GM04504 (cell line): ENCODE results near the gene VSIG8.
"Not testable (repeated sequence)": the region's sequence is repeated elsewhere in the genome, so short reads cannot be mapped to it uniquely, and the experiment has no call there.

ENCODE experiments used
- DNase-seq: peaks from one replicate; pipeline ENCODE4 v3.0.0-alpha.2; 2012; ENCODE audit warnings: low read depth

The VSIG8 gene

GRCh38 chr1:159862557-159862956 is at the start of gene VSIG8:
Gene VSIG8, minus strand, starts transcription at chr1:159862657. Its CDS starts 136 bp downstream, at chr1:159862521.
- no peak for DNase-seq

GRCh38 chr1:159911326-159912070 is 49.0 kb upstream of the VSIG8 start:
- DNase-seq: no peak

GRCh38 chr1:159908031-159908940 is 45.8 kb upstream of the VSIG8 start:
- DNase-seq: no peak

- DNase-seq: no peak
Observed at GRCh38 chr1:159906960-159907359, 44.5 kb upstream of the VSIG8 start.

- DNase-seq: not testable (repeated sequence)
Observed at GRCh38 chr1:159904036-159904435, 41.6 kb upstream of the VSIG8 start.

GRCh38 chr1:159902541-159902940 is 40.1 kb upstream of the VSIG8 start:
- no peak for DNase-seq

GRCh38 chr1:159900755-159901360 is 38.4 kb upstream of the VSIG8 start:
- no peak for DNase-seq

GRCh38 chr1:159900086-159900680 is 37.7 kb upstream of the VSIG8 start, which contains the start of gene CFAP45:
Gene CFAP45, minus strand, starts transcription at chr1:159900165. Its CDS starts 67 bp downstream, at chr1:159900098.
- no peak for DNase-seq

GRCh38 chr1:159899634-159900033 is 37.2 kb upstream of the VSIG8 start:
- not testable (repeated sequence) for DNase-seq

- no peak for DNase-seq
Observed at GRCh38 chr1:159898527-159898926, 36.1 kb upstream of the VSIG8 start.

- DNase-seq: no peak
Observed at GRCh38 chr1:159897962-159898361, 35.5 kb upstream of the VSIG8 start.

GRCh38 chr1:159896546-159896930 is 34.1 kb upstream of the VSIG8 start:
- DNase-seq: no peak

- no peak for DNase-seq
Observed at GRCh38 chr1:159895836-159896545, 33.5 kb upstream of the VSIG8 start.

GRCh38 chr1:159895286-159895685 is 32.8 kb upstream of the VSIG8 start:
- DNase-seq: no peak

GRCh38 chr1:159892944-159893343 is 30.5 kb upstream of the VSIG8 start:
- DNase-seq: no peak

GRCh38 chr1:159891275-159892157 is 29.1 kb upstream of the VSIG8 start:
- DNase-seq: peak; percentile 77

GRCh38 chr1:159890390-159890789 is 27.9 kb upstream of the VSIG8 start:
- DNase-seq: no peak

- peak; percentile 91 for DNase-seq
Observed at GRCh38 chr1:159889821-159890252, 27.4 kb upstream of the VSIG8 start.

- no peak for DNase-seq
Observed at GRCh38 chr1:159889202-159889601, 26.7 kb upstream of the VSIG8 start.

- DNase-seq: no peak
Observed at GRCh38 chr1:159884296-159884695, 21.8 kb upstream of the VSIG8 start.
